Activated CD8-positive, alpha-beta T cell treated with anti-CD3 and anti-CD28 coated beads for 36 hours (primary cell): ENCODE data around the gene CLDN5. TPM values are rescaled to one million over a fixed set of nuclear protein-coding genes. Genes with fewer than 3 reads are reported as not detected.

ENCODE experiments used
- ATAC-seq: fragments of 200-7000 bp; cut with Tn5 transposase; one replicate; pipeline ENCODE4 v1.10.0; 2021; ENCODE audit warnings: mild to moderate bottlenecking, moderate library complexity
- CTCF ChIA-PET: fragments of 350-600 bp; sonication (Branson Sonifier 250); formaldehyde crosslinking; loops from one replicate; lab custom pipeline; 2021; ENCODE audit warnings: antibody characterized with exemption; lab: Charles Lee
- POLR2A ChIA-PET: fragments of 350-600 bp; sonication (Branson Sonifier 250); formaldehyde crosslinking; loops from one replicate; lab custom pipeline; 2021; ENCODE audit warnings: antibody characterized with exemption; lab: Charles Lee
- DNase-seq: peaks from one replicate; pipeline ENCODE4 v3.0.0-alpha.2; 2020
- H3K27ac Mint-ChIP-seq: one replicate; pipeline ENCODE4 v1.8.0; 2021; ENCODE audit warnings: mild to moderate bottlenecking, mixed read lengths
- H3K27me3 Mint-ChIP-seq: one replicate; pipeline ENCODE4 v1.8.0; 2021; ENCODE audit warnings: mixed read lengths
- H3K36me3 Mint-ChIP-seq: one replicate; pipeline ENCODE4 v1.8.0; 2021; ENCODE audit warnings: low read depth, mixed read lengths
- H3K4me1 Mint-ChIP-seq: one replicate; pipeline ENCODE4 v1.8.0; 2021; ENCODE audit warnings: low read depth, mixed read lengths
- H3K4me3 Mint-ChIP-seq: one replicate; pipeline ENCODE4 v1.8.0; 2021; ENCODE audit warnings: mild to moderate bottlenecking, moderate library complexity, mixed read lengths
- H3K9me3 Mint-ChIP-seq: one replicate; pipeline ENCODE4 v1.8.0; 2021; ENCODE audit warnings: mixed read lengths
- intact Hi-C: fragments of 100-400 bp; cut with micrococcal nuclease; formaldehyde crosslinking; loops from one replicate; pipeline ENCODE4 v1.10.0; 2022
- total RNA-seq, 2 experiments: library from RNA; stranded (reverse); gene quantifications; one replicate each; pipeline ENCODE4 v1.2.3, GENCODE V29; 2021
- TF ChIP-seq, protein P1 (sequence below): fragments of 200-600 bp; IDR thresholded peaks from one replicate; pipeline ENCODE4 v1.8.0; 2022; ENCODE audit warnings: antibody characterized with exemption, mild to moderate bottlenecking

CLDN5 gene
- total RNA-seq, 2 experiments from 2014 or later: not detected

DNA sequence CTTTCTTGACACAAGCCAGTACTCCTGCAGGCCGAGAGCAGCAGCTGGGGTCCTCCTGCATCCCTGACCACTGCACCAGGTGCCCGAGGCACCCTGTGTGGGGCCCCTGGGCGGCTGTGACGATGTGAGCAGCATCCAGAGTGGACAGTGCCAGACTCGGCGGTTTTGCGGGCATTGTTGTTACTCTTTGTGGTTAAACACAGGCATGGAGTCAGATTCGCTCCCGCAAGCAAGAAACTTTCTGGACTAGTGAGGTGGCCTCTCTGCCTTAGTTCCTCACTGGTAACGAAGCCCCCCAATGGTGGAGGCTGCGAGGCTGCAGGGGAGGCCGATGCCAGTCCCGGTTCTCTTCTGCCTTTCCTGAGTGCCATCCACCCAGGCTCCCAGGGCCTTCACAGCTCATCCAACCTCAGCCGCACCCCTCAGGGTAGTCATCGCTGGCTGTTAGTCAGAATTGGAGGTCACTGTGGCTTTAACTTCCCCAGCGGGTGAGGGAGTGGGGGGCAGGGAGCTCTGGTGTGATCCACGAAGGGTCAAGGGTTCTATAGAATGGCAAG is 3.7 kb upstream of the CLDN5 start:
- ChIA-PET CTCF (no interaction called here), POLR2A (interaction anchor here (0.6 kb wide), 1 partner anchor 48 kb away, joined by 3 read pairs; no protein-coding TSS in a partner anchor)
- DNase-seq (no peak), ATAC-seq (no peak)
- Mint-ChIP-seq H3K9me3 (no peaks in the 10 kb centered on the region), H3K36me3 (no peaks in the 10 kb centered on the region), H3K27ac (no peak overlapping the region), H3K4me3 (no peak overlapping the region), H3K4me1 (peaks cover 9% of the 10 kb centered on the region), H3K27me3 (peaks cover 19% of the 10 kb centered on the region)
- intact Hi-C loops: loop anchor here (10.0 kb wide), 1 partner anchor 87 kb away; no protein-coding TSS in a partner anchor
- TF ChIP-seq, protein P1, sequence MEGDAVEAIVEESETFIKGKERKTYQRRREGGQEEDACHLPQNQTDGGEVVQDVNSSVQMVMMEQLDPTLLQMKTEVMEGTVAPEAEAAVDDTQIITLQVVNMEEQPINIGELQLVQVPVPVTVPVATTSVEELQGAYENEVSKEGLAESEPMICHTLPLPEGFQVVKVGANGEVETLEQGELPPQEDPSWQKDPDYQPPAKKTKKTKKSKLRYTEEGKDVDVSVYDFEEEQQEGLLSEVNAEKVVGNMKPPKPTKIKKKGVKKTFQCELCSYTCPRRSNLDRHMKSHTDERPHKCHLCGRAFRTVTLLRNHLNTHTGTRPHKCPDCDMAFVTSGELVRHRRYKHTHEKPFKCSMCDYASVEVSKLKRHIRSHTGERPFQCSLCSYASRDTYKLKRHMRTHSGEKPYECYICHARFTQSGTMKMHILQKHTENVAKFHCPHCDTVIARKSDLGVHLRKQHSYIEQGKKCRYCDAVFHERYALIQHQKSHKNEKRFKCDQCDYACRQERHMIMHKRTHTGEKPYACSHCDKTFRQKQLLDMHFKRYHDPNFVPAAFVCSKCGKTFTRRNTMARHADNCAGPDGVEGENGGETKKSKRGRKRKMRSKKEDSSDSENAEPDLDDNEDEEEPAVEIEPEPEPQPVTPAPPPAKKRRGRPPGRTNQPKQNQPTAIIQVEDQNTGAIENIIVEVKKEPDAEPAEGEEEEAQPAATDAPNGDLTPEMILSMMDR: no peak

DNA sequence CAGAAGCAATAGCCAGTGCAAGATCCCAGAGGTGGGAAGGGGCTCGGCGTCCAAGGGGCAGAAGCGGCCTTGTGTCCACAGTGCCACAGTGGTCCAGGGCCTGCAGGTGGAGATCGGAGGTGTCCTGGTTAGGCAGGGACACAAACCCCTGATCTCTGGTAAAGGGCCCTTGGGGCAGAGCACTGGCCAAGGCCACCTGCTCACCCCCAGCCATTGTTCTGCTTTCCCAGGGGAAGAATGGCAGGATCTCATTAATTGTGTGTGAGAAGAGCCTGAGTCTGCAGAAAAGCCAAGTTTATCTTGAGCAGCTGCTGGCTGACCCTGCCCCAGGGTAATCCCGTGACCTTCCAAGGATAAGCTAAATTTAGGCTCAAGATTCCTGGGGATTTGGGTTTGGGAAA is 3.1 kb upstream of the CLDN5 start:
- DNase-seq: no peak
- POLR2A ChIA-PET: no interaction called here
- CTCF ChIA-PET: interaction anchor here (1.0 kb wide), 1 partner anchor 102 kb away, joined by 3 read pairs; no protein-coding TSS in a partner anchor
- no peak overlapping the region for H3K4me3 Mint-ChIP-seq
- no peaks in the 10 kb centered on the region for H3K9me3 Mint-ChIP-seq
- no peak for ATAC-seq
- TF ChIP-seq, protein P1: no peak
- intact Hi-C loops: loop anchor here (10.0 kb wide), 1 partner anchor 87 kb away; no protein-coding TSS in a partner anchor
- H3K27ac Mint-ChIP-seq: no peak overlapping the region
- no peaks in the 10 kb centered on the region for H3K36me3 Mint-ChIP-seq
- H3K4me1 Mint-ChIP-seq: peaks cover 9% of the 10 kb centered on the region
- peaks cover 22% of the 10 kb centered on the region for H3K27me3 Mint-ChIP-seq

DNA sequence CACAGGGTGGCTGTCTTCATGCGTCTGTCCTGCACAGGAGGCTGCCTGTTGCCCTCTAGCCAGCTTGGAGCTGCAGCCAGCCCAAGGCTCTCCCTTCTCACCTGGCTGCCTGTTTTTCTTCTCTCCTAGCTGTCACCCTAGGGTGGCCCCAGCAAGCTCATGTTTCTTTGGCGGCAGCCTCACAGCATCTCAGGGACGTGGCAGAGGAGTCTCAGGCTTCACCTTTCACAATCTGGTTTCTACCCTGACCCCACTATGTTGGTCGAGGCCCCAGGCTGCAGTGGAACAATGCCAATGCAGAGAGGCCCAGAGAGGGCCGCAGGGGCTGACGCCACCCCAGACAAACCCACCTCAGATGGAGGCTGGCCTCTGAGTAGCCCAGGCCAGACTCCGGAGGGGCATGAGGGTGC is 2.5 kb upstream of the CLDN5 start:
- Mint-ChIP-seq H3K27me3 (peaks cover 22% of the 10 kb centered on the region), H3K36me3 (peaks cover 3% of the 10 kb centered on the region), H3K4me3 (no peak overlapping the region), H3K27ac (no peak overlapping the region), H3K9me3 (no peaks in the 10 kb centered on the region), H3K4me1 (peaks cover 9% of the 10 kb centered on the region)
- TF ChIP-seq, protein P1: no peak
- ATAC-seq (no peak), DNase-seq (no peak)
- POLR2A ChIA-PET: no interaction called here
- CTCF ChIA-PET: interaction anchor here (1.0 kb wide), 1 partner anchor 103 kb away, joined by 3 read pairs; no protein-coding TSS in a partner anchor
- intact Hi-C loops: loop anchor here (10.0 kb wide), 1 partner anchor 88 kb away; no protein-coding TSS in a partner anchor

DNA sequence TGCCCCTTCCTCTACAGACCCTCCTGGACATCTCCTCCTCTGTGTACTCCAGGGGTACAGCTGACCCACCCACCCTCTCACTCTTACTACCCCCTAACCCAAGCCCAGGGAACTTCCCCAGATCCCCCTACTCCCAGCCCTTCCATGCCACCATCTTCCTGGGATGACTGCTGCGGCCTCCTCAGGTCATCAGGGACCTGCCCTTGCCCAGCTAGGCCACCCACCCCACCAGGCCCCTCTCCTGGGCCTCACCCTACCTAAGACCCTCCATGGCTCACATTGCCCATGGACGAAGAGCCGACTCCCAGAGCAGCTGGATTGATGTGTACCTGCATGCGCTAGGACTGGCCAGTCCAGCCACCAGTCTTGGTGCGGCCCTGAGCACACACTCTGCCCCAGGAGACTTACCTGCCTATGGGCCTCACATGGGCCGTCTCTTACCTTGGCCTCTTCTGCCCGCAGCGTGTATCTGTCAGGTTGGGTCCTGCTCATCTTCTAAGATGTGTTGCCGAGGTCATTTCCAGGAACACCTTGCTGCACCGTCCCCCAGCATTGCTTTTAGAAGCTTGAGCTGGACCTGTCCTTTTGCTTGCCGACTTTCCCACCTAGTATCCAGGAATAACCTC is 2.0 kb upstream of the CLDN5 start:
- POLR2A ChIA-PET: no interaction called here
- ATAC-seq: no peak
- intact Hi-C loops: loop anchor here (10.0 kb wide), 1 partner anchor 89 kb away; no protein-coding TSS in a partner anchor

More for the DNA sequence above, 2.0 kb upstream of the CLDN5 start:
- no peak for DNase-seq
- H3K4me3 Mint-ChIP-seq: no peak overlapping the region
- H3K36me3 Mint-ChIP-seq: peaks cover 3% of the 10 kb centered on the region
- peaks cover 22% of the 10 kb centered on the region for H3K27me3 Mint-ChIP-seq
- TF ChIP-seq, protein P1: no peak
- no peak overlapping the region for H3K27ac Mint-ChIP-seq
- H3K4me1 Mint-ChIP-seq: peaks cover 9% of the 10 kb centered on the region
- CTCF ChIA-PET: interaction anchor here (1.0 kb wide), 1 partner anchor 103 kb away, joined by 3 read pairs; no protein-coding TSS in a partner anchor
- H3K9me3 Mint-ChIP-seq: no peaks in the 10 kb centered on the region
